Erythroblast (primary cell): ENCODE results near the gene NDRG2.

Source experiments
- DNase-seq, 2 experiments: peaks; one replicate each; lab custom pipeline; 2025; lab: John Stamatoyannopoulos, UW
- GATA1 ChIP-seq: IDR thresholded peaks from 2 replicates; pipeline ENCODE4 v1.6.1; 2011; ENCODE audit warnings: low read depth, mild to moderate bottlenecking, control low read depth, low read length, moderate library complexity
- POLR2A ChIP-seq: IDR thresholded peaks from 2 replicates; pipeline ENCODE4 v1.6.1; 2011; ENCODE audit warnings: mild to moderate bottlenecking, low read length

The NDRG2 gene

GRCh38 chr14:21024585-21025370 lies at the start of gene NDRG2:
Gene NDRG2, minus strand, starts transcription at chr14:21025061. Its CDS starts 1,746 bp downstream, at chr14:21023315.
- DNase-seq: peak; percentile 50 to 52
- TF ChIP-seq POLR2A (no peak), GATA1 (no peak)

- TF ChIP-seq GATA1 (no peak), POLR2A (no peak)
- DNase-seq: no peak
These were observed 49.1 kb upstream of the NDRG2 start for GRCh38 chr14:21073921-21074320.

GRCh38 chr14:21072781-21073339 lies 48.0 kb upstream of the NDRG2 start:
- DNase-seq: no peak
- TF ChIP-seq POLR2A (no peak), GATA1 (no peak)

- no peak for DNase-seq
- no peak for TF ChIP-seq POLR2A
- no peak for TF ChIP-seq GATA1
These were observed 47.2 kb upstream of the NDRG2 start for GRCh38 chr14:21072031-21072473.

- no peak for DNase-seq
- TF ChIP-seq GATA1: no peak
- TF ChIP-seq POLR2A: no peak
These were observed 46.6 kb upstream of the NDRG2 start for GRCh38 chr14:21071225-21072030.

- TF ChIP-seq POLR2A (no peak), GATA1 (no peak)
- DNase-seq: no peak
These were observed 45.9 kb upstream of the NDRG2 start for GRCh38 chr14:21070610-21071224.

- DNase-seq: peak; percentile 14 to 22
These were observed 45.3 kb upstream of the NDRG2 start, which contains the start of gene ARHGEF40 for GRCh38 chr14:21070083-21070609. Gene ARHGEF40, plus strand, starts transcription at chr14:21070304. Its CDS starts 93 bp downstream, at chr14:21070397.

GRCh38 chr14:21069388-21070082 lies 44.7 kb upstream of the NDRG2 start:
- DNase-seq: no peak
- TF ChIP-seq GATA1 (no peak), POLR2A (no peak)

More at GRCh38 chr14:21070083-21070609, 45.3 kb upstream of the NDRG2 start, which contains the start of gene ARHGEF40:
- TF ChIP-seq POLR2A (no peak), GATA1 (no peak)

- TF ChIP-seq POLR2A (no peak), GATA1 (no peak)
- peak; percentile 54 to 70 for DNase-seq
These were observed 43.9 kb upstream of the NDRG2 start for GRCh38 chr14:21068521-21069387.

- TF ChIP-seq GATA1: no peak
- no peak for TF ChIP-seq POLR2A
- no peak for DNase-seq
These were observed 42.1 kb upstream of the NDRG2 start for GRCh38 chr14:21066882-21067502.

GRCh38 chr14:21063479-21063878 lies 38.6 kb upstream of the NDRG2 start:
- no peak for DNase-seq
- no peak for TF ChIP-seq POLR2A
- no peak for TF ChIP-seq GATA1
